ENCODE measurements around the gene DAPK2.

The DAPK2 gene

DNA sequence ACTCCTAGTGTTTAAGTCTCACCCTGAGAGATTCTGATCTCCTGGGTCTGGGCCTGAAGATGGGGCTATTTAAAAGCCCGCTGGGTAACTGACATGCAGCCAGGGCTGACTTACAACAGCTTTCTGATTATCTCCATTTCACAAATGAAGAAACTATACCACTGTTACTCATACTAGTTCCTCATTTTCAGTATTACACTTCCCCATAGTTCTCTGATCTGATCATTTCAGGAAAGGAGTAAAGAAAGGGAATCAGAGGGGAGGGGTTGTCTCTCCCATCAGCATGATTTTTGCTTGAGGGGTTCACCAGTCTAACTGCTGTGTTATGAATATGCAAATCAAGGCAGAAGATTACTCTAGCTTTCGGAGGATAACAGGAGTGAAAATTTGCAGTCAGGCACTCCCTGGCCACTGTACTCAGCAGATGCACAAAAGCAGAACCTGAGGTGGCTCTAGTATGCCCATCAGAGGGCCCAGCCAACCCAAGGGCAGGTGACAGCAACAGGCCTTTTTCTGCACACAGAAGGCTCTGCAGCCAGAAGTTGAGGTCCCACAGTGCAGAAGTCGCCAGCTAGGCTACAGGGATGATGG lies 59.4 kb downstream of the DAPK2 start:
- Histone ChIP-seq H4K8ac (ENCODE audit: low read depth, low read length) (no peak overlapping the region), H2BK12ac (ENCODE audit: low read length) (no peak overlapping the region), H3K4me3 (ENCODE audit: low read depth, low read length) (no peak overlapping the region), H3K36me3 (ENCODE audit: control insufficient read depth in 1 of 2, insufficient read depth in 2 of 2, low read length in 2 of 2) (no peaks in the 10 kb centered on the region), H2BK120ac (ENCODE audit: insufficient read depth, low read length, poor library complexity) (no peak overlapping the region), H3K9ac (ENCODE audit: low read length) (no peak overlapping the region), H3K27ac (ENCODE audit: low read depth, low read length) (no peak overlapping the region), H4K91ac (ENCODE audit: low read depth, low read length) (no peak overlapping the region), H2BK5ac (ENCODE audit: low read depth, low read length, poor library complexity) (no peak overlapping the region), H3K4me1 (ENCODE audit: control insufficient read depth in 1 of 2, insufficient read depth in 2 of 2, low read length in 2 of 2) (no peaks in the 10 kb centered on the region), H4K12ac (ENCODE audit: low read depth, low read length) (no peak overlapping the region), H3K79me1 (ENCODE audit: low read length) (no peaks in the 10 kb centered on the region), H3K18ac (ENCODE audit: low read length) (no peak overlapping the region), H2AFZ (ENCODE audit: insufficient read depth, low read length, poor library complexity) (no peak overlapping the region), H3K79me2 (ENCODE audit: control insufficient read depth, insufficient read depth, low read length, poor library complexity) (no peaks in the 10 kb centered on the region), H3K23ac (ENCODE audit: low read length) (no peak overlapping the region), H2AK5ac (ENCODE audit: low read length) (no peak overlapping the region), H3K27me3 (ENCODE audit: insufficient read depth, low read length) (no peaks in the 10 kb centered on the region), H3K4ac (ENCODE audit: low read depth, low read length) (no peak overlapping the region), H3K4me2 (ENCODE audit: low read length) (no peak overlapping the region), H3K14ac (ENCODE audit: low read length) (no peak overlapping the region), H3K9me3 (ENCODE audit: insufficient read depth, low read depth, low read length) (no peaks in the 10 kb centered on the region)
- no peak for DNase-seq
- no CpG with 5 or more reads among the region's 3 CpGs for WGBS (ENCODE audit: extremely low coverage, insufficient coverage, insufficient read length)

DNA sequence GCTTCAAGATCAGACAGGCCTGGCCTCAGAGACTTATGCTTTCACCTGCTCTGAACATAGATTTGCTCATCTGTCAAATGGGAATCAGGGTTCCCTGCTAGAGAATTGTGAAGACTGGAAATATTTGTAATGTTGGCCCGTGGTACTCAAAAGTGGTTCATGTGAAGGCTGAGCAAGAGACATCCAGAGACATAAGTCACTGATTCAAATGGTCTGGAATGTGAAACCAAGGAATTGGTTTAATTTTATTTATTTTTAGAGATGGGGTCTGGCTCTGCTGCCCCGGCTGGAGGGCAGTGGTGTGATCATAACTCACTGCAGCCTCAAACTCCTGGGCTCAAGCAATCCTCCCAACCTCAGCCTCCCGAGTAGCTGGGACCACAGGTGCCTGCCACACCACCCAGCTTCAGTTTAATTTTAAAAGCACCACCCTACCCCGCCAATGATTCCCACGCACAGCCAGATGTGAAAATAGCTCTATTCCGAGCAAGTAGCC lies 60.1 kb downstream of the DAPK2 start:
- Histone ChIP-seq H3K27me3 (ENCODE audit: insufficient read depth, low read length) (no peaks in the 10 kb centered on the region), H2BK120ac (ENCODE audit: insufficient read depth, low read length, poor library complexity) (no peak overlapping the region), H2AFZ (ENCODE audit: insufficient read depth, low read length, poor library complexity) (no peak overlapping the region), H2BK12ac (ENCODE audit: low read length) (no peak overlapping the region), H3K9me3 (ENCODE audit: insufficient read depth, low read depth, low read length) (no peaks in the 10 kb centered on the region), H3K4me3 (ENCODE audit: low read depth, low read length) (no peak overlapping the region), H3K27ac (ENCODE audit: low read depth, low read length) (no peak overlapping the region), H4K8ac (ENCODE audit: low read depth, low read length) (no peak overlapping the region), H2AK5ac (ENCODE audit: low read length) (no peak overlapping the region), H4K91ac (ENCODE audit: low read depth, low read length) (no peak overlapping the region), H3K9ac (ENCODE audit: low read length) (no peak overlapping the region), H2BK5ac (ENCODE audit: low read depth, low read length, poor library complexity) (no peak overlapping the region), H3K4ac (ENCODE audit: low read depth, low read length) (no peak overlapping the region), H3K79me2 (ENCODE audit: control insufficient read depth, insufficient read depth, low read length, poor library complexity) (no peaks in the 10 kb centered on the region), H3K18ac (ENCODE audit: low read length) (no peak overlapping the region), H3K14ac (ENCODE audit: low read length) (no peak overlapping the region), H3K23ac (ENCODE audit: low read length) (no peak overlapping the region), H3K4me1 (ENCODE audit: control insufficient read depth in 1 of 2, insufficient read depth in 2 of 2, low read length in 2 of 2) (no peaks in the 10 kb centered on the region), H3K36me3 (ENCODE audit: control insufficient read depth in 1 of 2, insufficient read depth in 2 of 2, low read length in 2 of 2) (no peaks in the 10 kb centered on the region), H3K4me2 (ENCODE audit: low read length) (no peak overlapping the region), H3K79me1 (ENCODE audit: low read length) (no peaks in the 10 kb centered on the region), H4K12ac (ENCODE audit: low read depth, low read length) (no peak overlapping the region)
- no CpG with 5 or more reads among the region's 6 CpGs for WGBS (ENCODE audit: extremely low coverage, insufficient coverage, insufficient read length)
- DNase-seq = no peak

DNA sequence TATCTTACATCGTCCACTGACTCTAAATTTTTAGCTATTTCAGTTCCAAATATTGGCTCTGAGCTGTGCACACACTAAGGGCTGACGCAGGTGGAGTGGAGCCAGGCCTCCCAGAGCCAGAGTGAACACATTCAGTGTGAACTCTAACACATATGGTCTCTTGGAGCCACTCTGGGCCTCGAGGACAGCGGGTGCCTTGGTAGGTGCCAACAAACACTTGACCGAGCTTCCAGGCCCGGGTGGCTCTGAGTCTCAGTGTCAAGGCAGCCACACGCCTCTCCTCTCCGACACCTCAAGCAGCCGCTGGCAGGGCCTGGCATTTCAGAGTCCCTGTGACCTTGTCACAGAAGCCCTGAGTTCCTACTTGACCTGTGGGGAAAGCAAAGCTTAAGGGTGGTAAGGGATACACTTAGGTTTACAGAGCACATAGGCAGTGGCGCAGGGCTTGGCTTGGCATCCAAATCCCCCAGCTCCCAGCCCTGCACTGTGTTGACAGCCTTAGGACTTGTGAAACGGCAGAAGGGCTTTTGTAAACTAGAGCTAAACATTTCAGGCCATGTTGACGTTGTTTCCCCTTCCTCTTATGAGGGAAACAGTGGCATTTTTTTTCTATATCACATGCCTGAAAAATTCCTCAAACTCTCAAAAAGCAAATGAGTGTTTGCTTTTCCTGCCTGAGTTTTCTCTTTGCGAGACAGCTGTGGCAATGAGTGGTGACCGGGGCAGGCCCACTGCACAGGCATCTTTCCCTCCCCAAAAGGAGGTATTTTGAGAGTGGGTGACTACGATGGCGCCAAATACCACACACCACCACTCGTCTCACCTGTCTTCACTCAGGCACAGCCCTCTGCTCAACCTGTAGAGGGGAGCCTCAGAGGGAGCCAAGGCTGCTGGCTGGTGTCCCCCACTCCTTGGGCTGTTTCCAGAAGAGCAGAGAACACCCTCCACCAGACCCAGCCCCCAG lies 60.8 kb downstream of the DAPK2 start:
- Histone ChIP-seq H3K27me3 (ENCODE audit: insufficient read depth, low read length) (no peaks in the 10 kb centered on the region), H4K12ac (ENCODE audit: low read depth, low read length) (no peak overlapping the region), H3K9me3 (ENCODE audit: insufficient read depth, low read depth, low read length) (no peaks in the 10 kb centered on the region), H3K4me3 (ENCODE audit: low read depth, low read length) (no peak overlapping the region), H3K14ac (ENCODE audit: low read length) (no peak overlapping the region), H3K4ac (ENCODE audit: low read depth, low read length) (no peak overlapping the region), H3K79me1 (ENCODE audit: low read length) (no peaks in the 10 kb centered on the region), H2AFZ (ENCODE audit: insufficient read depth, low read length, poor library complexity) (no peak overlapping the region), H3K4me1 (ENCODE audit: control insufficient read depth in 1 of 2, insufficient read depth in 2 of 2, low read length in 2 of 2) (no peaks in the 10 kb centered on the region), H3K18ac (ENCODE audit: low read length) (no peak overlapping the region), H2AK5ac (ENCODE audit: low read length) (no peak overlapping the region), H4K91ac (ENCODE audit: low read depth, low read length) (no peak overlapping the region), H3K36me3 (ENCODE audit: control insufficient read depth in 1 of 2, insufficient read depth in 2 of 2, low read length in 2 of 2) (no peaks in the 10 kb centered on the region), H3K27ac (ENCODE audit: low read depth, low read length) (no peak overlapping the region), H3K4me2 (ENCODE audit: low read length) (no peak overlapping the region), H3K9ac (ENCODE audit: low read length) (no peak overlapping the region), H3K79me2 (ENCODE audit: control insufficient read depth, insufficient read depth, low read length, poor library complexity) (no peaks in the 10 kb centered on the region), H3K23ac (ENCODE audit: low read length) (no peak overlapping the region), H2BK12ac (ENCODE audit: low read length) (no peak overlapping the region), H2BK120ac (ENCODE audit: insufficient read depth, low read length, poor library complexity) (no peak overlapping the region), H2BK5ac (ENCODE audit: low read depth, low read length, poor library complexity) (no peak overlapping the region), H4K8ac (ENCODE audit: low read depth, low read length) (no peak overlapping the region)
- DNase-seq = no peak
- WGBS (ENCODE audit: extremely low coverage, insufficient coverage, insufficient read length) = no CpG with 5 or more reads among the region's 17 CpGs

DNA sequence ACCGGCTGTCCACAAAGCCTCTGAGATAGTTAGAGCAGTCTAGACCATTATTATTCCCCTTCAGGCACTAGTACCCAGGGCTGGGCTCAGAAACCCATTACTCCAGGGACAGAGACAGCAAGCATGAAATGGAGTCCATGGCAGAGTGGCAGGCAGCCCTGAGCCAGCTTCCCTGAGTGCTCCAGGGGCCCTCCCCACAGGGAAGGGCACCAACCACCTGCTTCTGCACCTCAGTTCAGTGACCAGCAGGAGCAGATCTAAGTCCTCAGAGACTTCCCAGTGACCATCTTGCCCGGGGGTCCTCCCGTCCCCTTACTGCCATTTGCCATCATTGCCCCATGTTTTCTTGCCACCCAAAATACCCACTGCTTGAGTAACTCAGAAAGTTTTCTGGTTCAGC lies 62.0 kb downstream of the DAPK2 start:
- H3K4me3 ChIP-seq (ENCODE audit: low read depth, low read length) = no peak overlapping the region
- no peak overlapping the region for H4K12ac ChIP-seq (ENCODE audit: low read depth, low read length)
- H4K91ac ChIP-seq (ENCODE audit: low read depth, low read length) = no peak overlapping the region
- no peak for DNase-seq
- no peaks in the 10 kb centered on the region for H3K9me3 ChIP-seq (ENCODE audit: insufficient read depth, low read depth, low read length)
- H3K9ac ChIP-seq (ENCODE audit: low read length) = no peak overlapping the region
- no peak overlapping the region for H3K27ac ChIP-seq (ENCODE audit: low read depth, low read length)
- no peak overlapping the region for H3K4me2 ChIP-seq (ENCODE audit: low read length)
- H2BK12ac ChIP-seq (ENCODE audit: low read length) = no peak overlapping the region
- no peak overlapping the region for H3K23ac ChIP-seq (ENCODE audit: low read length)
- no peak overlapping the region for H3K4ac ChIP-seq (ENCODE audit: low read depth, low read length)
- H2AK5ac ChIP-seq (ENCODE audit: low read length) = no peak overlapping the region
- H3K18ac ChIP-seq (ENCODE audit: low read length) = no peak overlapping the region
- H3K79me2 ChIP-seq (ENCODE audit: control insufficient read depth, insufficient read depth, low read length, poor library complexity) = no peaks in the 10 kb centered on the region
- H3K27me3 ChIP-seq (ENCODE audit: insufficient read depth, low read length) = no peaks in the 10 kb centered on the region
- H2BK5ac ChIP-seq (ENCODE audit: low read depth, low read length, poor library complexity) = no peak overlapping the region
- WGBS (ENCODE audit: extremely low coverage, insufficient coverage, insufficient read length) = no CpG with 5 or more reads among the region's 3 CpGs
- no peak overlapping the region for H3K14ac ChIP-seq (ENCODE audit: low read length)
- no peaks in the 10 kb centered on the region for H3K36me3 ChIP-seq (ENCODE audit: control insufficient read depth in 1 of 2, insufficient read depth in 2 of 2, low read length in 2 of 2)
- no peak overlapping the region for H4K8ac ChIP-seq (ENCODE audit: low read depth, low read length)
- H2AFZ ChIP-seq (ENCODE audit: insufficient read depth, low read length, poor library complexity) = no peak overlapping the region
- no peak overlapping the region for H2BK120ac ChIP-seq (ENCODE audit: insufficient read depth, low read length, poor library complexity)
- no peaks in the 10 kb centered on the region for H3K4me1 ChIP-seq (ENCODE audit: control insufficient read depth in 1 of 2, insufficient read depth in 2 of 2, low read length in 2 of 2)
- H3K79me1 ChIP-seq (ENCODE audit: low read length) = no peaks in the 10 kb centered on the region
